Skeletal muscle tissue (tissue), 4 donors: ENCODE measurements around the gene NINJ2. TPM values are rescaled to one million over a fixed set of nuclear protein-coding genes. Genes with fewer than 3 reads are reported as not detected.
A peak's percentile ranks its signal among the peaks of the same experiment; 100 is the strongest.
"Not testable (repeated sequence)": the region's sequence is repeated elsewhere in the genome, so short reads cannot be mapped to it uniquely, and the experiment has no call there.

Source experiments
- H3K27ac ChIP-seq: one replicate; pipeline ENCODE4 v1.7.0; 2013; ENCODE audit warnings: mild to moderate bottlenecking, low read depth, low read length, inconsistent platforms
- H3K27me3 ChIP-seq, 3 donors: one replicate each; pipeline ENCODE4 v1.7.0; 2013; ENCODE audit warnings: low read length in 3 of 3; ENCODE audit not compliant: control insufficient read depth in 3 of 3, insufficient read depth in 3 of 3
- H3K36me3 ChIP-seq, 3 donors: one replicate each; pipeline ENCODE4 v1.7.0; 2013; ENCODE audit warnings: low read length in 3 of 3; ENCODE audit not compliant: control insufficient read depth in 3 of 3, insufficient read depth in 3 of 3
- H3K4me1 ChIP-seq, 3 donors: one replicate each; pipeline ENCODE4 v1.7.0; 2013; ENCODE audit warnings: low read length in 3 of 3, mild to moderate bottlenecking in 3 of 3; ENCODE audit not compliant: control insufficient read depth in 3 of 3, insufficient read depth in 3 of 3
- H3K4me3 ChIP-seq, 3 donors: one replicate each; pipeline ENCODE4 v1.7.0; 2013; ENCODE audit warnings: low read length in 3 of 3
- H3K9ac ChIP-seq, 3 donors: one replicate each; pipeline ENCODE4 v1.7.0; 2013; ENCODE audit warnings: low read length in 3 of 3, mild to moderate bottlenecking in 3 of 3, moderate library complexity in 2 of 3, low read depth in 1 of 3
- H3K9me3 ChIP-seq, 3 donors: one replicate each; pipeline ENCODE4 v1.7.0; 2013; ENCODE audit warnings: low read length in 3 of 3; ENCODE audit not compliant: control insufficient read depth in 3 of 3
- total RNA-seq: library from RNA; depleted of rRNA; stranded (reverse); fragments of >200 nt; gene quantifications from one replicate; pipeline ENCODE4 v1.2.3, GENCODE V29; 2014
- donor health status: Osteomylitis.

NINJ2 gene, protein sequence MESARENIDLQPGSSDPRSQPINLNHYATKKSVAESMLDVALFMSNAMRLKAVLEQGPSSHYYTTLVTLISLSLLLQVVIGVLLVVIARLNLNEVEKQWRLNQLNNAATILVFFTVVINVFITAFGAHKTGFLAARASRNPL
- total RNA-seq: 2.6 TPM

DNA sequence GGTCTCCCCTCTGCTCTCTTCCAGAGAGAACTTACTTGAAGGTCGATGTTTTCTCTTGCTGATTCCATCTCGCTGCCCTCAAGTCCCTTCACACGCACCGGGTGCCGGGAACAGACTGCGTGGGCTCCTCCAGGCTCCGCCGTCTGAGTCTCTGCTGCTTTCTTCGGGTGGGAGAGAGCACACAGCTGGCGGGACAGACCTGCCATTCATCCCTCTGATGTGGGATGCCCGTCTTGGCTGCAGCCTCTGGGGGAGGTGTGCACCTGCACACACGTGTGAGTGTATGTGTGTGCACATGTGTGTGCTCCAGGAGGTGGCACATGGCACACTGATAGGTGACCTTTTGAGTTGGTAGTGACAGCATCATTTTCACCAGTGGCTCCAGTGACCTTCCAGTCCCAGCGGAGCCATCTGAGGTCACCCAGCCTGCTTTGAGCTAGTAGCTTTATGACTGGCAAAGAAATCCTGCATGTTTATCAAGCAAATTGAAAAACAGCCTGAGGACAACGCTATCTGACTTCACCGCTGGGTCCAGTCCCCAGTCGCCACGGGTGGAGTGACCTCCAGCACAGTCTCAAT is at the start of gene NINJ2:
Gene NINJ2 (minus strand): TSS at position 153 of the 579 bp plus-strand sequence. CDS start 85 bp downstream, at position 68.
- Histone ChIP-seq H3K27ac (peak within 1 kb of the TSS; percentile 38), H3K36me3 (no peaks in the 10 kb centered on the region), H3K4me3 (peak within 1 kb of the TSS; percentile 47 to 68 (median 57)), H3K27me3 (no peaks in the 10 kb centered on the region), H3K9ac (peak within 1 kb of the TSS; percentile 10 to 63 (median 46)), H3K9me3 (no peaks in the 10 kb centered on the region), H3K4me1 (peaks cover 21 to 25% (median 23%) of the 10 kb centered on the region in 3 donors)

DNA sequence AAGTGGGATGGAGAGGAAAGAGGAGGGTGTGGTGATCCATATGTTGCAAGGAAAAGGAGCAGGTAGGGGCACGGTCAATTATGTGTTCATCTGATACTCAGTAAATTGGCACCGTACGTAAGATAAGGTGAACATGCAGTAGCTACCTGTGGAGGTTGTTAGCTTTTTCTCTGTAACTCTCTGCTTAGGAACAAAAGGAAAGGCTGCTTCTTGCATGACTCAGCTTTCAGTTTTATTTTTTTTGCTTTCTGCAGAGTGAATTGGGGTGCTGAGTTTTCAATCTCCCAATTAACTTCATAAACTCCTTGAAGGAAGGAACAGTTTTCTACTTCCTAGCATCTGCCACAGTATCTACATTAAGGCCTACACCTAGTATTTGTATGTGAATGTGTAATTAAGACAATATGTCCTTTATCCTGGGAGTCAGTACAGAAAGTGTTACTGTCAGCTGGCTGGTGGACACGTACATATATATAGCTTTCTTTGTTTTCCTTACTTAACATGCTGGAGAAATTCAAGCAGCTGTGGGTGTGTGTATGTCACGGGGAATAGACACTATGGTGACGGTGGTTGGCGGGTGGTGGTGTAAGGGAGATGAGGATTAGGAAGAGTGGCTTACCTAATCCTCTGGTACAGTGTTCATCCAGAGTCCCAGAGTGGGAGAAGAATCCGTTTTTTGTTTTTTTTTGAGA is 49.1 kb upstream of the NINJ2 start:
- Histone ChIP-seq H3K36me3 (no peaks in the 10 kb centered on the region), H3K9ac (no peak overlapping the region), H3K4me3 (no peak overlapping the region), H3K27me3 (no peaks in the 10 kb centered on the region), H3K27ac (no peak overlapping the region), H3K4me1 (peaks cover 0 to 12% (median 5%) of the 10 kb centered on the region in 3 donors), H3K9me3 (no peaks in the 10 kb centered on the region)

DNA sequence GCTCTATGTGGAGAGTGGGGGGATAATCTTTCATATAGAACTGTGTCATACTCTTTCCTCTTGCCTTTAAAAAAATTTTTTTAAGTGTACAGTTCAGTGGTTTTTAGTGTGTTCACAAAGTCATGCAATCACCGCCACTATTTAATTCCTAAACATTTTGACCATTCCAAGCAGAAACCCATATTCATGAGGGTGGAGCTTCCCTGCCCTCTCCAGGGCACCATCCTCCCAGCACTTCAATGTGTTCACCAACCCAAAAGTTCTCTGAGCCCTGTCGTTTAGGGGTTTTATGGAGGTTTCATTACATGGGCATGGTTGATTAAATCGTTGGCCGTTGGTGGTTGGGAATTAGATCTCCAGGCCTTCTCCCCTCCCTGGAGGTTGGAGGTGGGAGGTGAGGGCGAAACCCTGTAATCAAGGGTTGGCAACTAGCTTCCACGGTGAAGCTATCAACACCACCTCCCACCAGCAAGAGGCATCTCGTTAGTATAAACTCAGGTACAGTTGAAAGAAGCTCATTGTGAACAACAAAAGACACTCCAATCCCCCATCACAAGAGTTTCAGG is 46.3 kb upstream of the NINJ2 start:
- peaks cover 4 to 9% (median 5%) of the 10 kb centered on the region in 3 donors for H3K4me1 ChIP-seq
- H3K9me3 ChIP-seq: no peaks in the 10 kb centered on the region
- H3K27me3 ChIP-seq: no peaks in the 10 kb centered on the region
- no peak overlapping the region for H3K9ac ChIP-seq
- no peaks in the 10 kb centered on the region for H3K36me3 ChIP-seq
- H3K4me3 ChIP-seq: no peak overlapping the region
- H3K27ac ChIP-seq: no peak overlapping the region

DNA sequence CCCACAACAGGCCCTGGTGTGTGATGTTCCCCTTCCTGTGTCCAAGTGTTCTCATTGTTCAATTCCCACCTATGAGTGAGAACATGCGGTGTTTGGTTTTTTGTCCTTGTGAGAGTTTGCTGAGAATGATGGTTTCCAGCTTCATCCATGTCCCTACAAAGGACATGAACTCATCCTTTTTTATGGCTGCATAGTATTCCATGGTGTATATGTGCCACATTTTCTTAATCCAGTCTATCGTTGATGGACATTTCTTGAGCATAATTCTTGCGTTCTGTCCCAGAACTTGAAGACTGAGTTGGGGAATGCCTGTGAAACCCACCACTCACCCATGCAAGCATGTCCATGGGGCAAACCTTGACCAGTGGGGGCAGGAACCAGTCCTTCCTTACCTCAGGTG is 44.8 kb upstream of the NINJ2 start:
- not testable (repeated sequence) for H3K36me3 ChIP-seq, H3K4me1 ChIP-seq, H3K9ac ChIP-seq, H3K4me3 ChIP-seq, H3K27ac ChIP-seq, H3K9me3 ChIP-seq, H3K27me3 ChIP-seq

DNA sequence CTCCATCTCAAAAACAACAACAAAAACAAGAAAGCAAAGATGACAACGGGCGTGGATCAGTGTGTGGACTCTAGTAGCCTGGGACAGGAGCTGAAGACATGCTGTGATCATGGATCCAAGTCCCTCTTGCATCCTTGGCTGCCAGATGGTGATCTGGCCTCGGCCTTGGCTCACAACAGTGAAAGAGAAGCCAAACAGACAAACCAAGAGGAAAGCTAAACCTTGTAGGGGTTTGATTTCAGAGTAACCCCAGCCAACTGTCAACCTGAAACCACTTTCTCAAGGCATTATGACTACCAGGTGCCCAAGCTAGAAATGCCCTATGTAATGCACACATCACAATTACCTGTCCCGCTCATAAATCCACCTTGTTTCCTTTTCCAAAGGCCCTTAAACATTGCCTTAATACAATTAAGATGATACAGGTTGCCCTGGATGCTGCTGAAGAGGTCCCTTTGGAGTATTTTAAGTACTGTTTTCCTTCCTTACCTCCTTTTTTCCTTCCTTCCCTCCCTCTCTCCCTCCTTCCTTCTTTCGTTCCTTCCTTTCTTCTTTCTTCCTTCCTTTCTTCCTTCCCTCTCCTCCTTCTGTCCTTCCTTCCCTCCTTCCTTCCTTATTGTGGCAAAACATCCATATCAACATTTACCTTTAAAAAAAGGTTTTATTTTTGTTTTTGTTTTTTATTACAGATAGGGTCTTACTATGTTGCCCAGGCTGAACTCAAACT is 41.4 kb upstream of the NINJ2 start:
- Histone ChIP-seq H3K9ac (no peak overlapping the region), H3K27ac (no peak overlapping the region), H3K9me3 (no peaks in the 10 kb centered on the region), H3K4me3 (no peak overlapping the region), H3K4me1 (peaks cover 6 to 7% (median 7%) of the 10 kb centered on the region in 3 donors), H3K27me3 (no peaks in the 10 kb centered on the region), H3K36me3 (no peaks in the 10 kb centered on the region)

DNA sequence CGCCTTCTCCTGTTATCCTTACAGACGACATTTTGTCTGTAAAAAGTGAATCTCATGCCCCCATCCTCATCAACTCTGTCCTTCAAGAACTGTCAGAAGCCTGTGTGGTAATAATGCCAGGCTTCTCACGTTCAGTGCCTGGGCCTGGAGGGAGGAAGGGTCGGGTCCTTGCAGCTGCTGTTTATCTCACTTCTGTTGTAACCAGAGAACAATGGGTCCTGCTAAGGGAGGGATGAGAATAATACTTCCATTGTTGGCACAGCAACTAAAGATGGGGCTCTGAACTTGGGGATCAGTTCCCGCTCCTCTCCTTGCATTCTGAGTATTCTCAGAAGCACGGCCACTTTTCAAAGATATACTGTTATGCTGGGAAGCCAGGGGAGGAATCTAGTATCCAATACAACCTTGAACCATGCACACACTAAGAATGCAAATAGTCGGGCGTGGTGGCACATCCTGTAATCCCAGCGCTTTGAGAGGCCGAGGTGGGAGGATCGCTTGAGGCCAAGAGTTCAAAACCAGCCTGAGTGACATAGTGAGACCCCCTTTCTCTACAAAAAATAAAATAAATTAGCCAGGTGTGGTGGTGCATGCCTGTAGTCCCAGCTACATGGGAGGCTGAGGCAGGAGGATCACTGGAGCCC is 38.8 kb upstream of the NINJ2 start:
- Histone ChIP-seq H3K4me1 (peaks cover 6 to 7% (median 7%) of the 10 kb centered on the region in 3 donors), H3K36me3 (no peaks in the 10 kb centered on the region), H3K9ac (no peak overlapping the region), H3K27ac (no peak overlapping the region), H3K9me3 (no peaks in the 10 kb centered on the region), H3K4me3 (no peak overlapping the region), H3K27me3 (no peaks in the 10 kb centered on the region)

DNA sequence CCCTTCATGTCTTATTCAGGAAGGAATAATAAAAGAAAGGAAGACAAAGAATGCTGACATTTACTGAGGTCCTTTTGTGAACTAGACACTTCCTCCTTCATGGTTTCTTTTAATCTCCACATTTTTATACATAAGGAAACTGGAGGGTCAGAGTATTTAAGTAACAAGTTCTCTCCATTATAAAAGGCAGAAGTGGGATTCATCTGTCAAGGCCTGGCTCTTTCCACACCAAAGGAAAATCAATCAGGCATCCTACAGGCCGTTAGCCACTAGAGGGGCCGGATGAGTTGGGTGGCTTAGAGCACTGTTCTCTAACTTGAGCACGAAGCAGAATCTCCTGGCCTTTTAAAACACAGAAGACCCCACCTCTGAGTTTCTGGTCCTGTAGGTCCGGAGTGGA is 36.8 kb upstream of the NINJ2 start:
- Histone ChIP-seq H3K27ac (no peak overlapping the region), H3K9me3 (peaks cover 0 to 2% (median 0%) of the 10 kb centered on the region in 3 donors), H3K27me3 (no peaks in the 10 kb centered on the region), H3K9ac (no peak overlapping the region), H3K4me1 (peaks cover 6 to 7% (median 7%) of the 10 kb centered on the region in 3 donors), H3K4me3 (no peak overlapping the region), H3K36me3 (peaks cover 0 to 2% (median 0%) of the 10 kb centered on the region in 3 donors)

DNA sequence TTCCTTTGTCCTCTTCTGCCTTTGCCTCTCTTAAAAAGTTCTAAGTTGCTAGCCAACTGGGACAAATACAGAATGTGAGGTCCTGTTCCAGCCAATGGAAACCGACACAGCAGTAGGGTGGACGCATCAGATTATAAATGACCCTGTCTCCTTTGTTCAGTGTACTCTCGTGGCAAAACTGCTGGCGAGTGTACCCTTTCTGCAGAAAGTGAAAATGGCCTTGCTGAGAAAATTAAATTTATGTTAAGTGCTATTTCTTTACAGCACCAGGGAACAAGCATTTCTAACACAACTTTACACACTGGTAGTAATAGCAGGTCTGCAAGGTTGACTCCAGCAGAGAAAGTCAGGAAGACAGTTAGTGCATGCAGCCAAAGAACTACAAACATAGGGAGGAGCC is 35.0 kb upstream of the NINJ2 start:
- H3K9me3 ChIP-seq, H3K27ac ChIP-seq, H3K4me3 ChIP-seq, H3K36me3 ChIP-seq, H3K27me3 ChIP-seq, H3K4me1 ChIP-seq, H3K9ac ChIP-seq: not testable (repeated sequence)

DNA sequence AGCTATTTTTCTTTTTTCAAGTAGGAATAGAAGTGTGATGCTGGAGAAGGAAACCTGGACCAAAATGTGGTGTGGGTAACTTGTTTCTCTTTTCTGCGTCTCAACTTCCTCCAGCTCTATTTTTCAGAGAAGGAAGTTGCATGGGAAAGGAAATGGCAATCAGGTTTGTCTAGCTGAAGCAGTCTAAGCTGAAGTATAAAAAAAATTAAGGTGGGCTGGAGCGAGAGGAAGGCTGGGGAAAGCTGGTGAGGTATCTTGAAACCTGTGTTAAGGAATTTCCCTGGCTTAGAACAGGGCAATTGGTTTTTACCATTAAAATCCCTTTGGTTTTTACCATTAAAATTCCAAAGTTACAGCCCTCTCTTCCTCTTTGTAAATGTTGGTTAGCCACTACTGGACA is 34.2 kb upstream of the NINJ2 start:
- no peak overlapping the region for H3K27ac ChIP-seq

More for the DNA sequence above, 34.2 kb upstream of the NINJ2 start:
- no peak overlapping the region for H3K9ac ChIP-seq
- peaks cover 0 to 2% (median 0%) of the 10 kb centered on the region in 3 donors for H3K36me3 ChIP-seq
- peaks cover 0 to 2% (median 0%) of the 10 kb centered on the region in 3 donors for H3K9me3 ChIP-seq
- H3K27me3 ChIP-seq: no peaks in the 10 kb centered on the region
- no peaks in the 10 kb centered on the region for H3K4me1 ChIP-seq
- no peak overlapping the region for H3K4me3 ChIP-seq
